Subcutaneous adipose tissue (tissue), 4 donors: ENCODE measurements around the gene TRIM72. TPM values are rescaled to one million over a fixed set of nuclear protein-coding genes. Genes with fewer than 3 reads are reported as not detected.

Experiments used
- total RNA-seq, 4 donors: library from RNA; depleted of rRNA; stranded (reverse); fragments of >200 nt; gene quantifications; one replicate each; pipeline ENCODE4 v1.1.0, GENCODE V29; 2016
- TF ChIP-seq, protein P1 (sequence below): fragments of 450-650 bp; IDR thresholded peaks from one replicate; pipeline ENCODE4 v1.5.1; 2016; ENCODE audit warnings: low read depth, mild to moderate bottlenecking, control low read depth, antibody characterized with exemption, moderate library complexity

The TRIM72 gene
- total RNA-seq, 4 donors from 2014 or later = not detected

DNA sequence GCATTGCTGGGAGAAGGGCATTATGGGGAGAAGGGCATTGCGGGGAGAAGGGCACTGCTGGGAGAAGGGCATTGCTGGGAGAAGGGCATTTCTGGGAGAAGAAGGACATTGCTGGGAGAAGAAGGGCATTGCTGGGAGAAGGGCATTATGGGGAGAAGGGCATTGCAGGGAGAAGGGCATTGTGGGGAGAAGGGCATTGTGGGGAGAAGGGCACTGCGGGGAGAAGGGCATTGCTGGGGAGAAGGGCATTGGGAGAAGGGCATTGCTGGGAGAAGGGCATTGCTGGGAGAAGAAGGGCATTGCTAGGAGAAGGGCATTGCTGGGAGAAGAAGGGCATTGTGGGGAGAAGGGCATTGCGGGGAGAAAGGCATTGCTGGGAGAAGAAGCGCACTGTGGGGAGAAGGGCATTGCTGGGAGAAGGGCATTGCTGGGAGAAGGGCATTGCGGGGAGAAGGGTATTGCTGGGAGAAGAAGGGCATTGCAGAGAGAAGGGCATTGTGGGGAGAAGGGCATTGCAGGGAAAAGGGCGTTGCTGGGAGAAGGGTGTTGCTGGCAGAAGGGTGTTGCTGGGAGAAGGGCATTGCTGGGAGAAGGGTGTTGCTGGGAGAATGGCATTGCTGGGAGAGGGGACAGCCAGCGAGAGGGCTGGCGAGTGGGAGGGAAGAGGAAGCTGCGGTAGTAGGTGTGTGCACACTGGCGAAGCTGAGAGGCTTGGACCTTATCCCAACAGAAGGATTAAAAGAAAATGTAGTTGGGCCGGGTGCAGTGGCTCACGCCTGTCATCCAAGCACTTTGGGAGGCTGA lies 7.6 kb downstream of the TRIM72 start:
- TF ChIP-seq, protein P1, sequence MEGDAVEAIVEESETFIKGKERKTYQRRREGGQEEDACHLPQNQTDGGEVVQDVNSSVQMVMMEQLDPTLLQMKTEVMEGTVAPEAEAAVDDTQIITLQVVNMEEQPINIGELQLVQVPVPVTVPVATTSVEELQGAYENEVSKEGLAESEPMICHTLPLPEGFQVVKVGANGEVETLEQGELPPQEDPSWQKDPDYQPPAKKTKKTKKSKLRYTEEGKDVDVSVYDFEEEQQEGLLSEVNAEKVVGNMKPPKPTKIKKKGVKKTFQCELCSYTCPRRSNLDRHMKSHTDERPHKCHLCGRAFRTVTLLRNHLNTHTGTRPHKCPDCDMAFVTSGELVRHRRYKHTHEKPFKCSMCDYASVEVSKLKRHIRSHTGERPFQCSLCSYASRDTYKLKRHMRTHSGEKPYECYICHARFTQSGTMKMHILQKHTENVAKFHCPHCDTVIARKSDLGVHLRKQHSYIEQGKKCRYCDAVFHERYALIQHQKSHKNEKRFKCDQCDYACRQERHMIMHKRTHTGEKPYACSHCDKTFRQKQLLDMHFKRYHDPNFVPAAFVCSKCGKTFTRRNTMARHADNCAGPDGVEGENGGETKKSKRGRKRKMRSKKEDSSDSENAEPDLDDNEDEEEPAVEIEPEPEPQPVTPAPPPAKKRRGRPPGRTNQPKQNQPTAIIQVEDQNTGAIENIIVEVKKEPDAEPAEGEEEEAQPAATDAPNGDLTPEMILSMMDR = no peak

DNA sequence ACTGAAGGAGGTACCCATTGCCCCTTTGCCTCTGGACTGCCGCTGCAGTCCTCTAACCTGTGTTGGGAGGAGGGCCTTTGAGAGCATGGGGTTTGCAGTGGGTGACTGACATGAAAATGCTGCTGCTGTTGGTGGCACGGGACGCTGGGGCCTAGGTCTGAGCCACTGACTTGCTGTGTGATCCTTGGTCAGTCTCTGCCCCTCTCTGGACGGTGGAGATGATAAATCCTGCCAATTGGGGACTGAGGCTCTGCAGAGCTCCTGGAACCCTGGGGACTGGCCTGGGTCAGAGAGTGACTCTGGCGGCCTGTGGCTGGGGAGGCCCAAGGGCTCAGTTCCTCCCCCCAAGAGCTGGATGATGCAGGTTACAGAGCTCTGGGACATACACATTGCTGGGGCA lies 9.1 kb downstream of the TRIM72 start:
- TF ChIP-seq, protein P1 = no peak

DNA sequence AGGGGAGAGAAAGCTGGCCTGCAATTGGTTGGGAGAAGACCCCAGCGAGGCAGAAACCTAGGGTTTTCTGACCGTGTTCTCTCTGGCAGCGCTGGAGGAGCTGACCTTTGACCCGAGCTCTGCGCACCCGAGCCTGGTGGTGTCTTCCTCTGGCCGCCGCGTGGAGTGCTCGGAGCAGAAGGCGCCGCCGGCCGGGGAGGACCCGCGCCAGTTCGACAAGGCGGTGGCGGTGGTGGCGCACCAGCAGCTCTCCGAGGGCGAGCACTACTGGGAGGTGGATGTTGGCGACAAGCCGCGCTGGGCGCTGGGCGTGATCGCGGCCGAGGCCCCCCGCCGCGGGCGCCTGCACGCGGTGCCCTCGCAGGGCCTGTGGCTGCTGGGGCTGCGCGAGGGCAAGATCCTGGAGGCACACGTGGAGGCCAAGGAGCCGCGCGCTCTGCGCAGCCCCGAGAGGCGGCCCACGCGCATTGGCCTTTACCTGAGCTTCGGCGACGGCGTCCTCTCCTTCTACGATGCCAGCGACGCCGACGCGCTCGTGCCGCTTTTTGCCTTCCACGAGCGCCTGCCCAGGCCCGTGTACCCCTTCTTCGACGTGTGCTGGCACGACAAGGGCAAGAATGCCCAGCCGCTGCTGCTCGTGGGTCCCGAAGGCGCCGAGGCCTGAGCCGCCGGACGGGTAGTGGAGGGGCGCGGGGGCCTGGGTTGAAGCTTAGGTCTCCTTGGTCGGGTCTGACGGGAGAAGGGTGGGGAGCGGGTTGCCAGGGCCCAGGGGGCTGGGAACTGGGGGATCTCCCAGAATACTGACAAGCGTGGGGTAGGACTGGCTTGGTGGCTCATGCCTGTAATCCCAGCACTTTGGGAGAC lies 10.4 kb downstream of the TRIM72 start:
- TF ChIP-seq, protein P1 = no peak

DNA sequence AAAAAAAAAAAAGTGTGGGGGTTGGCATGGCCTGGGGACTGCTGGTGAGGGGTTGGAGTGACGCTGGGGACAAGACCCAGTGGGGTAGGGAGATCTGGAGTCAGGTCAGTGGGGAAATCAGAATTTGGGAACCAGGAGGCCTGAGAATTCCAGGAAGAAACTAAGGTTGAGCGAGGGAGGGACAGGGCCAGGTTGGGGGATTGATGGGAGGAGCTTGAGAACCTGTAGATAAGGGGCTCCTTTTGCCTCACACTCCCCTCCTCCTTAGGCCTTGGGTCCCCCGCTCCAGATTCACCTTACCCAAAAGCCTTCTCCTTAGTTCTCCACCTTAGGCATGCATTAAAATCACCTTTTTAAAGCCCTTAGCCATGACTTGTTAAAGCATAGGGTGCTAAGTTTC lies 11.3 kb downstream of the TRIM72 start:
- TF ChIP-seq, protein P1 = no peak

DNA sequence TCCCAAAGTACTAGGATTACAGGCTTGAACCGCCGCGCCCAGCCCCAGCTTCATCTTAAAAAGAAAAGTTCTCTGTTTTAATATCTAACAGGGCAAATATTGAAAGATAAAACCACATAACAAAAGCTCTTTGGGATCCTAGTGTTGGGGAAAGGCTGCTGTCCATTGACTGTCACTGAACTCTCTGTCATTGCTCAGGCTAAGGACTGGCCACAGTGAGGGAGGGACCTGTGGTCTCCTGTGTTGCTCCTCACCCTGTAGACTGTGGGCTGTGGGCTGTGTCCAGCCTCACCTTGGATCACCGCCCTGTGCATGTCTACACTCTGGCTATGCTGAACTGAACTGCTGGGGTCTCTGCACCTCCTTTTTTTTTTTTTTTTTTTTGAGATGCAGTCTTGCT lies 14.3 kb downstream of the TRIM72 start:
- TF ChIP-seq, protein P1 = no peak

DNA sequence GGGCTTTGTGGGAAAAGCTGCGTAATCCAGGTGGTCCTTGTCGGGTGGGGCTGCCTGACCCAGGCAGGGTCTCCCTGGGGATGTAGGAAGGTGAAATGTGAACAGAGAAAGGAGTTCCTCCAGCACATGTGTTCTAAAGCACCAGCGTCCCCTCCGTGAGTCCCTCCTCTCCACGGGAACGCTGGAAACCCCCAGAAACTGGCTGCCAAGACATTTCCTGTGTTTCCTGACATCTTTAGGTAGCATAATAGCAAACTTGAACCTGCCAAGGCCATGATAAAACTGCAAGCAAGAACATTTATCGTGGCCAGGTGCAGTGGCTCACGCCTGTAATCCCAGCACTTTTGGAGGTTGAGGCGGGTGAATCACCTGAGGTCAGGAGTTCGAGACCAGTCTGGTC lies 15.6 kb downstream of the TRIM72 start:
- TF ChIP-seq, protein P1 = no peak

DNA sequence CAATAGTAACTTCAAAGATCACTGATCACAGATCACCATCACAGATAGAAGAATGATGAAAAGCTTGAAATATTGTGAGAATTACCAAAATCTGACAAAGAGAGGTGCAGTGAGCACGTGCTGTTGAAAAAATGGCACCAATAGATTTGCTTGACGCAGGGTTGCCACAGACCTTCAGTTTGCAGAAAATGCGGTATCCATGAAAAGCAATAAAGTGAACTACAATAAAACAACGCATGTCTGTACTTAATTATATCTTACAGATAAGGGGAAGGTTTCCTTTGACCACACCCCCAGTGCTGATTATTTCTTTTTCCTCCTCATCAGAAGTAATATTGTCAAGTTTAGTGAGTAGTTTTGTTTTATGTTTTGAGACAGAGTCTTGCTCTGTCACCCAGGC lies 24.1 kb downstream of the TRIM72 start:
- TF ChIP-seq, protein P1 = no peak
